Activated naive CD8-positive, alpha-beta T cell treated with anti-CD3 and anti-CD28 coated beads for 36 hours (primary cell): Measurements from ENCODE around the gene PDZRN3. TPM values are rescaled to one million over a fixed set of nuclear protein-coding genes. Genes with fewer than 3 reads are reported as not detected.

ENCODE experiments used
- DNase-seq: peaks from one replicate; pipeline ENCODE4 v3.0.0; 2021
- H3K27ac Mint-ChIP-seq: one replicate; pipeline ENCODE4 v1.8.0; 2022; ENCODE audit warnings: mild to moderate bottlenecking, moderate library complexity, mixed read lengths
- H3K27me3 Mint-ChIP-seq: one replicate; pipeline ENCODE4 v1.8.0; 2022; ENCODE audit warnings: mild to moderate bottlenecking, mixed read lengths
- H3K36me3 Mint-ChIP-seq: one replicate; pipeline ENCODE4 v1.8.0; 2021; ENCODE audit warnings: mild to moderate bottlenecking, mixed read lengths
- H3K4me1 Mint-ChIP-seq: one replicate; pipeline ENCODE4 v1.8.0; 2021; ENCODE audit warnings: mixed read lengths
- H3K4me3 Mint-ChIP-seq: one replicate; pipeline ENCODE4 v1.8.0; 2022; ENCODE audit warnings: mild to moderate bottlenecking, moderate library complexity, mixed read lengths
- H3K9me3 Mint-ChIP-seq: one replicate; pipeline ENCODE4 v1.8.0; 2022; ENCODE audit warnings: mixed read lengths
- total RNA-seq, 2 experiments: library from RNA; stranded (reverse); gene quantifications; one replicate each; pipeline ENCODE4 v1.2.3, GENCODE V29; 2021

PDZRN3 gene
- total RNA-seq, 2 experiments from 2014 or later: not detected

DNA sequence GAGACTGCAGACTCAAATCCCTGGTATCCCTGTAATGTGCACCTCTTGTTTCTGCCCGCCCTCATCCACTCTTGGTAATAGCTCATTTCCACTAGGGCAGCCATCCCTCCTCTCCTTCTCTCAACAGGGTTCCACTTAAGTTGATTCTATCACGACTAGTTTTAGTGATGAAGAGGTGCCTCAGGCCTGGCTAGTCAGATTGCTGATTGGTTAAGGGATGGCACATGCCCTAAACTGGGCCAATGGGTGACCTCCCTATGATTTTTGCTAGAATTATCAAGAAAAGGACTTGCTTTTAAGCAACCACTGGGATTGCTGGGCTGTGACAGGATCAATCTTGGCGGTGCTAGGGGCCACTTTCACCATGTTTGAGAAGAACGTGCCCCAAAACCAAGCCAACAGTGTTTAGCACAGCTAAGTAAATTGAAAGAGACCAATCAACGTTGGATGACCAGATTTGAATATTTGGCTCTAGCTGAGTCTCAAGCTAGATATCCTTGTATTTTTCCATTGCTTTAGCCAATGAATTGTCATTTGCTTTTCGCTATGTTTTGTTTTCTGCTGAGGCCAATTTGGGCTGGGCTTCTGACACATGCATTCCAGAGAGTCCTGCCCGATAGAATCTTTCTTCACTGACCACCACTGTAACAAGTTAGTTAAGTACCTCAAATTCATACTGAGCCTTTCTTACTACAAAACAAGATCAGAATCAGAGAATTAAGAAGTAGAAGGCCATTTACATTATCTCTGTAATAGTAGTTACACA is 131.0 kb downstream of the PDZRN3 start:
- Mint-ChIP-seq H3K36me3 (no peaks in the 10 kb centered on the region), H3K27ac (no peak overlapping the region), H3K4me1 (no peaks in the 10 kb centered on the region), H3K27me3 (peaks cover 11% of the 10 kb centered on the region), H3K9me3 (no peaks in the 10 kb centered on the region), H3K4me3 (no peak overlapping the region)
- DNase-seq: no peak

GRCh38 chr3:73492186-73492585 is 132.6 kb downstream of the PDZRN3 start:
- Mint-ChIP-seq H3K4me3 (no peak overlapping the region), H3K4me1 (no peaks in the 10 kb centered on the region), H3K27me3 (peaks cover 11% of the 10 kb centered on the region), H3K9me3 (no peaks in the 10 kb centered on the region), H3K36me3 (no peaks in the 10 kb centered on the region), H3K27ac (no peak overlapping the region)
- DNase-seq: no peak

GRCh38 chr3:73491287-73491662 is 133.5 kb downstream of the PDZRN3 start:
- Mint-ChIP-seq H3K27ac (no peak overlapping the region), H3K36me3 (no peaks in the 10 kb centered on the region)

DNA sequence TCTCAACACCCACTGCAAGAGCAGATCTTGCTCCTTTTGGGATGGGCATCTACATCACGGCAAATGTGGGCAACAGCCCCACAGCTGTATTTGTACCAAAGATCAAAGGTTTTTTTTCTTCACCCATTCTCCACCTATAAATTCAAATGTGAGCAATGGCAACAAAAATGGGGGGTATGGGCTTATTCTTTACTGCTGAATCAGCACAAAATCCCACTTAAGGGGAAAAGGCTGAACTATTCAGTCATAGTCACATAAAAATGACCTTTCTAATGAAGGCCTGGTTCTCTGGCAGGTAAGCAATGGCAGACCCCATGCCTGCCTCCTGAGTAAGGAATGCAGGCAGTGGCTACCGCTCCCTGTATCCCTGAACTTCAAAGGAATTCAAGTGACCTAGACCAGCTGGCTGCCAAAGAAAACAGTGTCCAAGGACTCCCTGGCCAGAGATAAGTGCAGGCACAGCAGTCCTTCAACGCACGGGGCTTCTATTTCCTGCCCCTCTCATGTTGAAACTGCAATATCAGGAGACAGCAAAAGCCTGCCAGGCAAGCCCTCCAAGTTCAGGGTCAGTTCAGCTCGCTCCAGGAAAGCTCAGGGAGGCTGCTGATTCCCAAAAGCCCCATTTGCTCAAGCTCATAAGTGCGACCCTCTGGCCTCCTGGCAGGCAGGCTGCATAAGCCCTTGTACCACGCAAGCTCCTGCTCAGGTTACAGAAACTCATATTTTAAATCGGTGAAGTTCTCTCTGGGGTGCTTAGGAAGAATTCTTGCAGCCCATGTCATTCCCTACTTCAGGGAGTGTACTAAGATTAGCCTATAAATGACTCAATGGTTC is 134.1 kb downstream of the PDZRN3 start:
- H3K36me3 Mint-ChIP-seq: no peaks in the 10 kb centered on the region
- no peaks in the 10 kb centered on the region for H3K4me1 Mint-ChIP-seq
- no peak for DNase-seq
- H3K4me3 Mint-ChIP-seq: no peak overlapping the region
- no peaks in the 10 kb centered on the region for H3K9me3 Mint-ChIP-seq
- H3K27ac Mint-ChIP-seq: no peak overlapping the region
- peaks cover 15% of the 10 kb centered on the region for H3K27me3 Mint-ChIP-seq

More at GRCh38 chr3:73491287-73491662, 133.5 kb downstream of the PDZRN3 start:
- H3K9me3 Mint-ChIP-seq: no peaks in the 10 kb centered on the region
- no peak for DNase-seq
- no peak overlapping the region for H3K4me3 Mint-ChIP-seq
- H3K4me1 Mint-ChIP-seq: no peaks in the 10 kb centered on the region
- H3K27me3 Mint-ChIP-seq: peaks cover 11% of the 10 kb centered on the region

DNA sequence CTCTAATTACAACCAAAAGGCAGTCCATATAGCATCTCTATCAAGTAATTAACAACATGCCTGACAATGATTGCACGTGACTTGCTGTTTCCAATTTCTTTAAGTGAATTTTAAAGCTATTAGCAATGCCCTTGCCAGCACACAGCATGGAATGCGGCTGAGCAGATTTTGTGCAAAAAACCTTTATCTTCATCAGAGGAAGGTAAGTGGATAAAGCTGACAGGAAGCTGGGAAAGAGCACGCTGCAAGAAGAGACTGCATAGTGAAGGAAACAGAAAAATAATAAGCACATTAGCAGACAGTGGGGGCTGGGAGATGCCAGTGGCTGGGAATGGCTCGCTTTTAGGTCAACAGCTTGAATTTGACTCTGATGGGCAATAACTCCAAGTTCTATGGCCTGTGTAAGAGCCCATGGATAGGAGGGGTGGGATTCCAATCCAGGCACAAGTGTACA is 138.8 kb downstream of the PDZRN3 start:
- Mint-ChIP-seq H3K4me3 (no peak overlapping the region), H3K36me3 (no peaks in the 10 kb centered on the region), H3K27me3 (peaks cover 36% of the 10 kb centered on the region), H3K9me3 (no peaks in the 10 kb centered on the region), H3K27ac (no peak overlapping the region), H3K4me1 (peaks cover 3% of the 10 kb centered on the region)
- DNase-seq: no peak

- Mint-ChIP-seq H3K9me3 (no peaks in the 10 kb centered on the region), H3K27ac (no peak overlapping the region), H3K4me3 (no peak overlapping the region), H3K27me3 (peaks cover 32% of the 10 kb centered on the region), H3K4me1 (peaks cover 3% of the 10 kb centered on the region), H3K36me3 (no peaks in the 10 kb centered on the region)
- DNase-seq: no peak
These were observed 140.0 kb downstream of the PDZRN3 start for GRCh38 chr3:73484656-73485248.

DNA sequence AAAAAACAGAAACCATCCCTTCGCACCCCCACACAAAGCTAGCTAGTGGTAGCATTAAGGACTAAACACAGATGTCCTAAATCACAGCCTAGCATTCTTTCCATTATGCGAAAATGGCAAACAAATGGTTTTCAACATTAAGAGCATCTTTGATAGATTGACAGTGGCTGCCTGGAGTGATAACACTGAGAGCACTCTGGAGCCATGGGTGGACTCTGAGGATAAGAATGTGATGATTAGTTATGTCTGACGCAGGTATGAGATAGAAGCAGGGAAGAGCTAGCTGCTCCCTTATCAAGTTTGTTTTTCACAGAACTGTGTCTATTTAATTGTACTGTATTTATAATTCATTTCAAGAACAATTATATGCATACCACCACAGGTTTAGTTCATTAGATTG is 142.9 kb downstream of the PDZRN3 start:
- Mint-ChIP-seq H3K27me3 (peaks cover 41% of the 10 kb centered on the region), H3K9me3 (peaks cover 2% of the 10 kb centered on the region), H3K27ac (no peak overlapping the region), H3K4me1 (peaks cover 3% of the 10 kb centered on the region), H3K36me3 (no peaks in the 10 kb centered on the region), H3K4me3 (no peak overlapping the region)
- no peak for DNase-seq

GRCh38 chr3:73480187-73480672 is 144.5 kb downstream of the PDZRN3 start:
- peaks cover 39% of the 10 kb centered on the region for H3K27me3 Mint-ChIP-seq
- no peaks in the 10 kb centered on the region for H3K36me3 Mint-ChIP-seq
- peaks cover 3% of the 10 kb centered on the region for H3K4me1 Mint-ChIP-seq
- H3K4me3 Mint-ChIP-seq: no peak overlapping the region
- peaks cover 8% of the 10 kb centered on the region for H3K9me3 Mint-ChIP-seq
- no peak overlapping the region for H3K27ac Mint-ChIP-seq
- DNase-seq: no peak

- no peak overlapping the region for H3K27ac Mint-ChIP-seq
- peaks cover 2% of the 10 kb centered on the region for H3K4me1 Mint-ChIP-seq
- no peak overlapping the region for H3K4me3 Mint-ChIP-seq
- peaks cover 45% of the 10 kb centered on the region for H3K27me3 Mint-ChIP-seq
- DNase-seq: no peak
- H3K36me3 Mint-ChIP-seq: no peaks in the 10 kb centered on the region
- H3K9me3 Mint-ChIP-seq: peaks cover 8% of the 10 kb centered on the region
These were observed 145.4 kb downstream of the PDZRN3 start for GRCh38 chr3:73479325-73479724.

DNA sequence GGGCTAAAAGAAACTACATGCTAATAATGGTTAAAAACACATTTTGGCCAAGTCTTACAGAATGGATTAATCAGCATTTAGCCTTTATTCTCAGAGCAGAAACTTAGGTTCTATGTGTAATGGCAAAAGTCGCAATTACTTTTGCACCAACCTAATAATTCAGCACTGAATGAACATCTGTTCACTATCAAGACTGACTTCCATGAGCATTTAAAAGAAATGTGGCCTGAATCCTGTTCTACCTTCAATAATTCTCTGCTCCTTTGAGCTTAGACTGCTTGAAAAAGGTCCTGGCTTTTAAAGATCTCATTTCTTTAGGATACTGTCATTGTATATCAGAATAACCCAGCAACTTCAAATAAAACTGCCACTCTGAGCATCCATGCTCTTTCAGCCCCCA is 145.9 kb downstream of the PDZRN3 start:
- Mint-ChIP-seq H3K9me3 (peaks cover 8% of the 10 kb centered on the region), H3K4me1 (no peaks in the 10 kb centered on the region), H3K4me3 (no peak overlapping the region), H3K36me3 (no peaks in the 10 kb centered on the region), H3K27ac (no peak overlapping the region), H3K27me3 (peaks cover 45% of the 10 kb centered on the region)
- no peak for DNase-seq

- Mint-ChIP-seq H3K9me3 (peaks cover 8% of the 10 kb centered on the region), H3K36me3 (no peaks in the 10 kb centered on the region), H3K4me3 (no peak overlapping the region), H3K27ac (no peak overlapping the region), H3K27me3 (peaks cover 38% of the 10 kb centered on the region), H3K4me1 (no peaks in the 10 kb centered on the region)
- no peak for DNase-seq
These were observed 149.0 kb downstream of the PDZRN3 start for GRCh38 chr3:73475717-73476116.

DNA sequence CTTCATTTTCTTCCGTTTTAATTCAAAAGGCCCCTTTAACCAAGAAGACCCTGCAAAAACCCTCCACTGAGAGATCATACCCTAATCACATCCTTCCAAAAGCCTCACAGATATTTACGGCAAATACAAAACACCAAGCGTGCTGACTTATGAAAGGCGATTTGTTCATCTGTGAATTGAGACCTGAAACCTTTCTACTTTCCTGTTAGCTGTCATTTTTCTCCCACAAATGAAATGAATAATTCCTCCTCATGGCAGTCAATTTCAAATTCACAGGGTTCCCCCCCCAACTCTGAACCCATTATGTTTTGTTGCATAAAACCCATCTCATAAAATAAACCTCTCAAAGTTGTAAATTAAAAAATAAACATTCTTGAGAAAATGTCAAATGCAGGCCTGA is 149.6 kb downstream of the PDZRN3 start:
- Mint-ChIP-seq H3K4me1 (no peaks in the 10 kb centered on the region), H3K4me3 (no peak overlapping the region)
- no peak for DNase-seq

GRCh38 chr3:73474619-73475018 is 150.1 kb downstream of the PDZRN3 start:
- H3K27me3 Mint-ChIP-seq: peaks cover 38% of the 10 kb centered on the region
- DNase-seq: no peak

More for the DNA sequence above, 149.6 kb downstream of the PDZRN3 start:
- H3K27me3 Mint-ChIP-seq: peaks cover 38% of the 10 kb centered on the region
- H3K36me3 Mint-ChIP-seq: no peaks in the 10 kb centered on the region
- H3K27ac Mint-ChIP-seq: no peak overlapping the region
- H3K9me3 Mint-ChIP-seq: peaks cover 8% of the 10 kb centered on the region

GRCh38 chr3:73473898-73474416 is 150.8 kb downstream of the PDZRN3 start:
- H3K27ac Mint-ChIP-seq: no peak overlapping the region

More at GRCh38 chr3:73474619-73475018, 150.1 kb downstream of the PDZRN3 start:
- H3K4me3 Mint-ChIP-seq: no peak overlapping the region
- H3K36me3 Mint-ChIP-seq: no peaks in the 10 kb centered on the region
- peaks cover 8% of the 10 kb centered on the region for H3K9me3 Mint-ChIP-seq
- no peak overlapping the region for H3K27ac Mint-ChIP-seq
- no peaks in the 10 kb centered on the region for H3K4me1 Mint-ChIP-seq

More at GRCh38 chr3:73473898-73474416, 150.8 kb downstream of the PDZRN3 start:
- Mint-ChIP-seq H3K36me3 (no peaks in the 10 kb centered on the region), H3K9me3 (peaks cover 8% of the 10 kb centered on the region), H3K4me1 (no peaks in the 10 kb centered on the region), H3K4me3 (no peak overlapping the region), H3K27me3 (peaks cover 42% of the 10 kb centered on the region)
- DNase-seq: no peak
